ENCODE data around the gene EPB42. TPM values are rescaled to one million over a fixed set of nuclear protein-coding genes. Genes with fewer than 3 reads are reported as not detected.

Gene EPB42
- total RNA-seq, 6 donors from 2014 or later = 0.39 TPM; not detected in 5

GRCh38 chr15:43242616-43243015 is 21.8 kb upstream of the EPB42 start:
- Histone ChIP-seq H3K4me3 (no peak overlapping the region), H3K36me3 (no peaks in the 10 kb centered on the region)
- no peak for ATAC-seq (ENCODE audit: low FRiP score in 2 of 2)

GRCh38 chr15:43241100-43241499 is 20.3 kb upstream of the EPB42 start:
- no peak overlapping the region for H3K27ac ChIP-seq
- no peaks in the 10 kb centered on the region for H3K27me3 ChIP-seq
- H3K4me3 ChIP-seq = no peak overlapping the region
- no peaks in the 10 kb centered on the region for H3K36me3 ChIP-seq
- WGBS, 2 donors = 71 to 93% methylated on average over 1 of the region's 1 CpG
- DNase-seq (no peak), ATAC-seq (ENCODE audit: low FRiP score in 2 of 2) (peak in 1 of 2 donors; percentile 91)
- no peaks in the 10 kb centered on the region for H3K9me3 ChIP-seq
- no peaks in the 10 kb centered on the region for H3K4me1 ChIP-seq
- TF ChIP-seq CTCF (IDR thresholded peaks at IDR 0.05) (no peak), EP300 (IDR thresholded peaks at IDR 0.05) (no peak), POLR2AphosphoS5 (IDR thresholded peaks at IDR 0.05) (no peak), POLR2A (IDR thresholded peaks at IDR 0.05) (no peak)

More at GRCh38 chr15:43242616-43243015, 21.8 kb upstream of the EPB42 start:
- DNase-seq = no peak
- Histone ChIP-seq H3K9me3 (no peaks in the 10 kb centered on the region), H3K27ac (no peak overlapping the region), H3K4me1 (no peaks in the 10 kb centered on the region), H3K27me3 (no peaks in the 10 kb centered on the region)
- WGBS, 2 donors = 75 to 78% methylated on average over 5 of the region's 5 CpGs
- TF ChIP-seq POLR2A (IDR thresholded peaks at IDR 0.05) (no peak), CTCF (IDR thresholded peaks at IDR 0.05) (no peak), POLR2AphosphoS5 (IDR thresholded peaks at IDR 0.05) (no peak), EP300 (IDR thresholded peaks at IDR 0.05) (no peak)

- no peak for TF ChIP-seq CTCF (IDR thresholded peaks at IDR 0.05)
- TF ChIP-seq EP300 (IDR thresholded peaks at IDR 0.05) = no peak
- no peak for TF ChIP-seq POLR2AphosphoS5 (IDR thresholded peaks at IDR 0.05)
- no peak for TF ChIP-seq POLR2A (IDR thresholded peaks at IDR 0.05)
- no peaks in the 10 kb centered on the region for H3K27me3 ChIP-seq
- DNase-seq (no peak), ATAC-seq (ENCODE audit: low FRiP score in 2 of 2) (peak in 1 of 2 donors; percentile 55)
- no peaks in the 10 kb centered on the region for H3K9me3 ChIP-seq
- whole genome bisulfite sequencing, 2 donors = 55 to 69% methylated on average over 7 of the region's 7 CpGs
- H3K27ac ChIP-seq = no peak overlapping the region
- H3K4me1 ChIP-seq = no peaks in the 10 kb centered on the region
- no peak overlapping the region for H3K4me3 ChIP-seq
- no peaks in the 10 kb centered on the region for H3K36me3 ChIP-seq
Measured at GRCh38 chr15:43239732-43240491, 19.1 kb upstream of the EPB42 start.

- WGBS, 2 donors = 71 to 80% methylated on average over 6 to 10 of the region's 10 CpGs
- peak in 1 of 2 donors; percentile 44 for ATAC-seq (ENCODE audit: low FRiP score in 2 of 2)
- no peak overlapping the region for H3K4me3 ChIP-seq
- H3K27me3 ChIP-seq = no peaks in the 10 kb centered on the region
- H3K4me1 ChIP-seq = no peaks in the 10 kb centered on the region
- no peaks in the 10 kb centered on the region for H3K9me3 ChIP-seq
- no peak for TF ChIP-seq POLR2A (IDR thresholded peaks at IDR 0.05)
- no peak for TF ChIP-seq CTCF (IDR thresholded peaks at IDR 0.05)
- no peak for TF ChIP-seq EP300 (IDR thresholded peaks at IDR 0.05)
- TF ChIP-seq POLR2AphosphoS5 (IDR thresholded peaks at IDR 0.05) = no peak
- H3K36me3 ChIP-seq = no peaks in the 10 kb centered on the region
- no peak for DNase-seq
- H3K27ac ChIP-seq = no peak overlapping the region
Measured at GRCh38 chr15:43238671-43239131, 17.9 kb upstream of the EPB42 start.
